Memory B cell (primary cell): ENCODE data around the gene PRKCA.
"Not testable (repeated sequence)": the region's sequence is repeated elsewhere in the genome, so short reads cannot be mapped to it uniquely, and the experiment has no call there.

Experiments used
- ATAC-seq: fragments of 150-1000 bp; cut with Tn5 transposase; 2 replicates; pipeline ENCODE4 v1.10.0; 2021; ENCODE audit warnings: low read depth, mild to moderate bottlenecking, moderate library complexity
- DNase-seq, 2 donors: peaks; one replicate each; pipeline ENCODE4 v3.0.0; 2022; ENCODE audit warnings: low spot score in 2 of 2
- H3K27ac Mint-ChIP-seq: one replicate; pipeline ENCODE4 v1.8.0; 2022; ENCODE audit warnings: mild to moderate bottlenecking, moderate library complexity, mixed read lengths
- H3K27me3 Mint-ChIP-seq: one replicate; pipeline ENCODE4 v1.8.0; 2022; ENCODE audit warnings: mixed read lengths
- H3K36me3 Mint-ChIP-seq: one replicate; pipeline ENCODE4 v1.8.0; 2022; ENCODE audit warnings: mild to moderate bottlenecking, mixed read lengths
- H3K4me1 Mint-ChIP-seq: one replicate; pipeline ENCODE4 v1.8.0; 2022; ENCODE audit warnings: mixed read lengths
- H3K4me3 Mint-ChIP-seq: one replicate; pipeline ENCODE4 v1.8.0; 2022; ENCODE audit warnings: mild to moderate bottlenecking, moderate library complexity, mixed read lengths
- H3K9me3 Mint-ChIP-seq: one replicate; pipeline ENCODE4 v1.8.0; 2022; ENCODE audit warnings: mixed read lengths

Gene PRKCA

GRCh38 chr17:66324381-66325004, 22.1 kb downstream of the PRKCA start:
- not testable (repeated sequence) for H3K36me3 Mint-ChIP-seq, ATAC-seq, H3K4me1 Mint-ChIP-seq, H3K27me3 Mint-ChIP-seq, H3K4me3 Mint-ChIP-seq, DNase-seq, H3K27ac Mint-ChIP-seq, H3K9me3 Mint-ChIP-seq

GRCh38 chr17:66326476-66327047, 24.1 kb downstream of the PRKCA start:
- no peaks in the 10 kb centered on the region for H3K27me3 Mint-ChIP-seq
- H3K9me3 Mint-ChIP-seq, result no peaks in the 10 kb centered on the region
- no peaks in the 10 kb centered on the region for H3K4me1 Mint-ChIP-seq
- H3K36me3 Mint-ChIP-seq, result no peaks in the 10 kb centered on the region
- no peak for ATAC-seq
- no peak overlapping the region for H3K4me3 Mint-ChIP-seq
- no peak for DNase-seq
- no peak overlapping the region for H3K27ac Mint-ChIP-seq

GRCh38 chr17:66330646-66331037, 28.2 kb downstream of the PRKCA start:
- no peak for ATAC-seq
- H3K36me3 Mint-ChIP-seq, result no peaks in the 10 kb centered on the region
- no peak overlapping the region for H3K4me3 Mint-ChIP-seq
- no peak overlapping the region for H3K27ac Mint-ChIP-seq
- DNase-seq, result no peak
- no peaks in the 10 kb centered on the region for H3K4me1 Mint-ChIP-seq
- H3K9me3 Mint-ChIP-seq, result no peaks in the 10 kb centered on the region
- H3K27me3 Mint-ChIP-seq, result no peaks in the 10 kb centered on the region

GRCh38 chr17:66331038-66331816, 28.8 kb downstream of the PRKCA start:
- ATAC-seq, result no peak
- Mint-ChIP-seq H3K27ac (no peak overlapping the region), H3K36me3 (no peaks in the 10 kb centered on the region), H3K4me1 (no peaks in the 10 kb centered on the region), H3K27me3 (no peaks in the 10 kb centered on the region), H3K4me3 (no peak overlapping the region), H3K9me3 (no peaks in the 10 kb centered on the region)
- no peak for DNase-seq

GRCh38 chr17:66335797-66336196, 33.4 kb downstream of the PRKCA start:
- Mint-ChIP-seq H3K4me3 (no peak overlapping the region), H3K27ac (no peak overlapping the region), H3K27me3 (peaks cover 3% of the 10 kb centered on the region), H3K36me3 (no peaks in the 10 kb centered on the region), H3K4me1 (no peaks in the 10 kb centered on the region), H3K9me3 (no peaks in the 10 kb centered on the region)
- no peak for ATAC-seq
- DNase-seq, result no peak

- Mint-ChIP-seq H3K36me3 (no peaks in the 10 kb centered on the region), H3K27me3 (peaks cover 3% of the 10 kb centered on the region), H3K9me3 (no peaks in the 10 kb centered on the region), H3K27ac (no peak overlapping the region), H3K4me1 (no peaks in the 10 kb centered on the region), H3K4me3 (no peak overlapping the region)
- DNase-seq (no peak), ATAC-seq (no peak)
Observed at GRCh38 chr17:66337268-66337667, 34.9 kb downstream of the PRKCA start.

- DNase-seq (no peak), ATAC-seq (no peak)
- Mint-ChIP-seq H3K4me1 (no peaks in the 10 kb centered on the region), H3K9me3 (no peaks in the 10 kb centered on the region), H3K36me3 (no peaks in the 10 kb centered on the region), H3K4me3 (no peak overlapping the region), H3K27ac (no peak overlapping the region), H3K27me3 (peaks cover 3% of the 10 kb centered on the region)
Observed at GRCh38 chr17:66337866-66338485, 35.6 kb downstream of the PRKCA start.

- H3K4me3 Mint-ChIP-seq, result no peak overlapping the region
- DNase-seq, result no peak
- no peaks in the 10 kb centered on the region for H3K9me3 Mint-ChIP-seq
- ATAC-seq, result no peak
- H3K27ac Mint-ChIP-seq, result no peak overlapping the region
- no peaks in the 10 kb centered on the region for H3K4me1 Mint-ChIP-seq
- no peaks in the 10 kb centered on the region for H3K36me3 Mint-ChIP-seq
- H3K27me3 Mint-ChIP-seq, result peaks cover 3% of the 10 kb centered on the region
Observed at GRCh38 chr17:66338937-66339336, 36.5 kb downstream of the PRKCA start.

GRCh38 chr17:66339561-66339960, 37.1 kb downstream of the PRKCA start:
- DNase-seq (no peak), ATAC-seq (no peak)
- H3K27ac Mint-ChIP-seq, result no peak overlapping the region
- H3K4me3 Mint-ChIP-seq, result no peak overlapping the region
- H3K27me3 Mint-ChIP-seq, result peaks cover 3% of the 10 kb centered on the region
- H3K36me3 Mint-ChIP-seq, result no peaks in the 10 kb centered on the region
- H3K4me1 Mint-ChIP-seq, result no peaks in the 10 kb centered on the region
- no peaks in the 10 kb centered on the region for H3K9me3 Mint-ChIP-seq

- H3K9me3 Mint-ChIP-seq, result no peaks in the 10 kb centered on the region
- ATAC-seq (no peak), DNase-seq (no peak)
- no peaks in the 10 kb centered on the region for H3K36me3 Mint-ChIP-seq
- no peak overlapping the region for H3K27ac Mint-ChIP-seq
- H3K4me3 Mint-ChIP-seq, result no peak overlapping the region
- H3K27me3 Mint-ChIP-seq, result peaks cover 3% of the 10 kb centered on the region
- no peaks in the 10 kb centered on the region for H3K4me1 Mint-ChIP-seq
Observed at GRCh38 chr17:66340720-66341119, 38.3 kb downstream of the PRKCA start.

- no peak overlapping the region for H3K27ac Mint-ChIP-seq
- no peak overlapping the region for H3K4me3 Mint-ChIP-seq
- no peaks in the 10 kb centered on the region for H3K4me1 Mint-ChIP-seq
- ATAC-seq (no peak), DNase-seq (no peak)
- peaks cover 3% of the 10 kb centered on the region for H3K27me3 Mint-ChIP-seq
- no peaks in the 10 kb centered on the region for H3K9me3 Mint-ChIP-seq
- no peaks in the 10 kb centered on the region for H3K36me3 Mint-ChIP-seq
Observed at GRCh38 chr17:66341462-66341861, 39.0 kb downstream of the PRKCA start.

- H3K27me3 Mint-ChIP-seq, H3K4me3 Mint-ChIP-seq, H3K4me1 Mint-ChIP-seq, DNase-seq, ATAC-seq, H3K9me3 Mint-ChIP-seq, H3K36me3 Mint-ChIP-seq, H3K27ac Mint-ChIP-seq: not testable (repeated sequence)
Observed at GRCh38 chr17:66342263-66342662, 39.9 kb downstream of the PRKCA start.

GRCh38 chr17:66343531-66344078, 41.2 kb downstream of the PRKCA start:
- Mint-ChIP-seq H3K27me3 (peaks cover 3% of the 10 kb centered on the region), H3K36me3 (no peaks in the 10 kb centered on the region), H3K4me1 (no peaks in the 10 kb centered on the region), H3K4me3 (no peak overlapping the region), H3K27ac (no peak overlapping the region), H3K9me3 (no peaks in the 10 kb centered on the region)
- ATAC-seq, result no peak
- DNase-seq, result no peak

- H3K4me1 Mint-ChIP-seq, result no peaks in the 10 kb centered on the region
- ATAC-seq, result no peak
Observed at GRCh38 chr17:66344473-66344872, 42.1 kb downstream of the PRKCA start.

More at GRCh38 chr17:66344473-66344872, 42.1 kb downstream of the PRKCA start:
- no peak overlapping the region for H3K27ac Mint-ChIP-seq
- H3K36me3 Mint-ChIP-seq, result no peaks in the 10 kb centered on the region
- H3K4me3 Mint-ChIP-seq, result no peak overlapping the region
- no peaks in the 10 kb centered on the region for H3K27me3 Mint-ChIP-seq
- no peak for DNase-seq
- H3K9me3 Mint-ChIP-seq, result no peaks in the 10 kb centered on the region
